Lung microvascular endothelial cell (primary cell): ENCODE measurements around the gene TLL1. TPM values are rescaled to one million over a fixed set of nuclear protein-coding genes. Genes with fewer than 3 reads are reported as not detected.

Experiments
- DNase-seq, 2 donors: peaks; one replicate each; pipeline versions ENCODE4 v3.0.0 to v3.0.0-alpha.2; 2010; ENCODE audit warnings: low read depth in 2 of 2
- total RNA-seq: library from RNA; depleted of rRNA; stranded (reverse); fragments of >200 nt; gene quantifications from 2 replicates; pipeline ENCODE4 v1.2.1, GENCODE V29; 2014

Gene TLL1
- total RNA-seq, 1 donor from 2014 or later: 37.7 TPM

DNA sequence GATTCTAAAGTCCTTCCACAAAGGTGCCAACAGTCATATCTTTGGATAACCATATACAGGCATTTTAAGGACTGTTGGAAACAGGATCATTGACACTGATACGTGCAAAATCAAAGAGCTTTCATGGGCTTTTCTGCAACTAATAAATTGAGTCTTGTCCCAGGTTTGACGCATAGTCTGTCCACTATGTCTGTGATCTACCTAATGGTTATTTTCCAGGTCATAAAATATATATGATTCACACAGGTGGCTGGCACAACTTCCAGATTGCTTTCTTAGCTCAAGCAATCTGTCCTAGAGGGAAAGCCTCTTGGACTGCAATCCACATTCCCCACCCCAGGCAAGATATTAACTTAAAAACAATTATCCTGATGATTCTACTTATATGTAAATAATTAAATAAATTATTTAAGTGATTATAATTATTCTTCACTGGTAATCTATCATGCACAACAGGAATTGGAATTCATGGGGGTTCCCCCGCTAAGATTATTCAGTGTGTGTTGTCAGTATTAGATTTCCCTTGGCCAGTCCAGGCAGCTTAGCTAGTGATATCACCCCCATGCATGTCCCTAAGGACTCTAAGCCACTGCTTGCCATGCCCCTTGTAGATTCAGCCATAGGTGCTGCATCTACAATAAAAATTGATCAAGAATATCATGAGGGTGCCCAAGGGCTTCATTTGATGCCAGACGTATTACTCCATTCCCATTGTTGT lies 97.8 kb downstream of the TLL1 start:
- DNase-seq: no peak

DNA sequence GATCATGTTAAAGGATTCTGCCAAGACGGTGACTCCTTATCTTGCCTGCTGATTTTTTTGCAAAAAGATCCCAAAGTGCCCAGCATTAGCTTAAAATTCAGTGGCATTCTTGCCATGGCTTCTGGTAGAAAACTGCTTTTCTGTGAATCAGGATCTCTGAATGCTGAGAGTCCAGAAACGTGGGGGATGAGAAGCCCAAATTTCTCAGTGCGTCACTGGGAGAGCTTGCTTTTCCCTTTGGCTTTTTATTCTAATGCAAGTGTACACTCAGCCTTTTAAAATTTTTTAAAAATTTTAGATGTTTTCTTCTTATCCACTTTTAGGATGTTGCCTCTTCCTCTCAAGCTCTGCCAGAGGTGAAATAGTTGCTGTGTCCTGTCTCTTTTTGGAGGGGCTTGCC lies 98.4 kb downstream of the TLL1 start:
- DNase-seq: no peak

DNA sequence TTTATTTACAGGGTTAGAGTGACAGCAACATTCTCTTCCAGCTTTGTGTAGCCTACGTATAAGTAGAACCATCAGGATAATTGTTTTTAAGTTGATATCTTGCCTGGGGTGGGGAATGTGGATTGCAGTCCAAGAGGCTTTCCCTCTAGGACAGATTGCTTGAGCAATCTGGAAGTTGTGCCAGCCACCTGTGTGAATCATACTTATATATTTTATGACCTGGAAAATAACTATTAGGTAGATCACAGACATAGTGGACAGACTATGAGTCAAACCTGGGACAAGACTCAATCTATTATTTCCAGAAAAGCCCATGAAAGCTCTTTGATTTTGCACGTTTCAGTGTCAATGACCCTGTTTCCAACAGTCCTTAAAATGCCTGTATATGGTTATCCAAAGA lies 98.9 kb downstream of the TLL1 start:
- DNase-seq: no peak

DNA sequence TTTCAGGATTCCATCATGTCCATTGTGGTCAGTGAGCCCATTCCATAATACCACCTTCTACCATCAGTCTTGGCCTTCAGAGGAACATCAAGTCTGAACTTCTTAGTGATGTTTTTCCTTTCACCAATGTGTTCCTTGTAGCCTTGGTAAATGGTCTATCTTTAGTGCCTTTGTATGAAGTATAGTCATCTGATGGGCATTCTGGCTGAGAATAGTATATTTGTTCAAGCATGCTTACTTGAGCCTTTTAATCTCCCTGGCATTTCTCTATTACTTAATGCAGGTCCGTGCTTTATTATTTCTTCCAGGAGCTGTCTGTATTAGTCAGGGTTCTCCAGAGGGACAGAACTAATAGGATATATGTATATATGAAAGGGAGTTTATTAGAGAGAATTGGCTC lies 99.7 kb downstream of the TLL1 start:
- no peak for DNase-seq

DNA sequence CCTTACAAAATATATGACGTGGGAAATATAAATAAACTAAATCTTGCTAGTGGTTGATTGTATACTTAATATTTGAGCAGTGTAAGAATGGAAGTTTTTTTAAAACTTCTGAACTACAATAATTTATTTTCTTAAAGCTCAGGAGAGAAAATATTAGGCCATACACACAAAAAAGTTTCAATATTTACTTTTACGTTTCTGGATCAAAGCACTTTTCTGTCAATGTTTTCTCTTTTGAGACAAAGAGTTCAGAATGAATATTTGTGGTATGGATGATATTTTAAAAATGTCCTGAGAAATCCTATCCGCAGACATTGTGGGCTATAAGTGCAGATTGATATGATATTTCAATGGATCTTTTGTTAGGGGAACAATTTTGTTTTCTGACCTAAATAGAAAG lies 109.9 kb downstream of the TLL1 start:
- no peak for DNase-seq

DNA sequence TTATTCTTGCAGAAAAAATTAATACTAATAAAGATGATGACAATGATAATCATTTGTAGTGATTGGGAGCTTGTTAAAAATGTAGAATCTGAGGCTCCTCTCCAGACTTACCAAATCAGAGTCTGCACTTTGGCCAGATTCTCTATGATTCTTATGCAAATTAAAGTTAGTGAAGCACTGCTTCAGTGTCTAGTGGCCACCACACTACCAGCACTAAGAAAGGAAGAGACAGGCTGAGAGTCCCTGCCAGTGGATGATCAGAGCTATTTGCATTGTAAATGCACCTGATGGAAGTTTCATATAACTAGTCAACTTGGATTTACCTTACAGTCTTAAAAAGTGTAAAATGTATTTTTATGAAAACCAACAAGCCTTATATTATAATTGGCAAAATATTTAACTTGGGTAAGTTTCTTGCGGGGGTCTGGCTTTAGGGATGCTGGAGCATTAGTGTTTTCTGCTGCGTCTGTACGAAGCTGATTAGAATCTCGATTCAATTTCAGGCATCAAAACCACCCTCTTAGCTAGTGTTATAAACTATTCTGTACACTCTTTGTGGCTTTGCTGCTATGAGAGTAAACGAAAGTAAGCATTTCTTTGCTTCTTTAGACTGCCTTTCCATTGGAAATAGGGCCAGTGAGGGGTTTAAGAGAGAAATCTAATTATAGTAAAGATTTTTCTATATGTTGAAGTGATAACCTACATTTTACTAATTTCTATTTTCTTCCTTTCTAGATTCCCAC lies 114.1 kb downstream of the TLL1 start:
- no peak for DNase-seq

DNA sequence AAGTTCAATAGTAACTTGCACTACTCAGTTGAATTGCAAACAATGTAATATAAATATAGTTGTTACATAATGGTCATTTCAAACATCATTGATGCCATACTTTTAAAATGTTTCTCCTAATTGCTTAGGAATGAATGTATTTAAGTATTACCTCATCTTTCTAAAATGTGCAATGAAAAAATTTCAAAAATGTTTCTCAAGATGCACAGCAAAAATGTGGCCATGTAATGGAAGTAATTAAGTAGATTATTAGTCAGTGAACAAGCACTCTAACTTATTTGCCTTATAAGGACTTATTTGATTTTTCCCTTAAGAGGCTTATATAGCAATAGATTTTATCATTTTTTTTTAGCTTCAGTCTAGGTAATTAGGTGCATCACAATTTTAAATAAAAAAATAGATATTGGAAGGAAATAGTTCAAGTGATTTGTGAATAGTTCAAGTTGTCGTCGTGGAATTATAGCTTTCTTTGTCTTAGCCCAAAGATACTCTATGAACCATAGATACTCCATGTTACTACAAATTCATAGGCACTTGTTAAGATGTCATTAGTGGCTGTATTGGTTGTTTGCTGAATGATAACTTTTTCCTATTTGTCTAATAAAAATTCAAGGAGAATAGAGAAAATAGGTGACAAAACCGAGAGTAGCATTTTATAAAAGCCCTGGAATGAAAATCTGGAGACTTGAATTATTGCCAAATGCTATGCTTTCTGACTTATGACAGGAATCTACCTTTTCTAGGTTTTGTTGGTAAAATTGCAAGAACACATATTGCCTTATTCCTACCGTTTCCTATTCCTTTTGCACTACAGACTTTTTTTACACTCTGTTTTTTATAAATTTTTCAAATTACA lies 118.5 kb downstream of the TLL1 start:
- DNase-seq: no peak

DNA sequence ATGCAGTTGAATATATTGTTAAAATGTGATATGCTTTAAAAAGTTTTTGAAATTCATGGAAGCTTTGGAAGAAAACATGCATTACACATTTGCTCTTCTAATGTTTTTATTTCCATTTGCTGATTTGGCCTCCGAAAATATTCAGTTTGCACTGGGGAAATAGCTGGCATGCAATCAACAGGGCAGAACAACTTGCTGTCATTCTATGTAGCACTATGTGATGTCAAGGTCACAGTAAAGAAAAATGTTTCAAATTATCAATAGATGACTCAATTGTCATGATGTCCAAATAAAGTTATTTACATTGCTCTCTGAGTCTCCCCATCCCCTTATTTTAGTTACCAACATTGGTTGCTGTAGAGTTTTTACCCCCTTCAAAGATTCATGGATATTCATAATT lies 119.2 kb downstream of the TLL1 start:
- peak in 1 of 2 donors; percentile 46 for DNase-seq

DNA sequence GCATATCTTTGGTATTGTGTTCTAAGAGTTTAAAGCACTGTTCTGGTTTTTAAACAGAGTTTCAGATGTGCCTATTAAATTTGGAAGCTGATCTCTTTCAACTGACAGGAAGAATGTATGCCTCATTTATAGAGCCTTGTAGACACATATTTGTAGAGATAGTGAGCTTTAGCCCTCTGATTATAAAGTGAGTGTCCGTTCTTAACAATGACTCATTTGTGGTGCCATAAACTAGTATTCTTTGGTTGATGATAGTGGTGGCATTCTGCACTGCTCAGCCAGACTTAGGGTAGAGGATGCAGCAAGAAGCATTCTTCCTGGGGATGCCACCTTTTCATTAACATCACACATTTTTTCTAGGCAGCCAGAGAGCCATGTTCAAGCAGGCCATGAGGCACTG lies 121.7 kb downstream of the TLL1 start:
- DNase-seq: no peak

DNA sequence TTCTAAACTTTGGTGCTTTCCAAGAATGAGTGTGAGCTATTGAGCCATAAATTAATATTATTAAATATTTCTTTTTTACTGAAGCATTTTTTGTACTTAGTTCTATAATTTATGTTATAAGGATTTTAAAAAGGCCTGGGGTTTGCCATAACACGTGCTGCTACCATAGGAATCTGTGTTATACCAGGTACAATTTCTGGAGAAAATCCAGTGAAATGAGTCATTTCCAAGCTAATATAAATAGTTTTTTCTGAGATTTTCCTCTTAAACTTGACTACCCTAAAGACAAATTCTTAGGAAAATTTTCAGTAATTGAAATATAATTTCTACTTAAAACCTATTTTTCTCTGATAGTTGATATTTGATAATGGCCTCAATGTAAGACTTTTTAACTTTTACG lies 130.8 kb downstream of the TLL1 start:
- peak in 1 of 2 donors; percentile 1 for DNase-seq

DNA sequence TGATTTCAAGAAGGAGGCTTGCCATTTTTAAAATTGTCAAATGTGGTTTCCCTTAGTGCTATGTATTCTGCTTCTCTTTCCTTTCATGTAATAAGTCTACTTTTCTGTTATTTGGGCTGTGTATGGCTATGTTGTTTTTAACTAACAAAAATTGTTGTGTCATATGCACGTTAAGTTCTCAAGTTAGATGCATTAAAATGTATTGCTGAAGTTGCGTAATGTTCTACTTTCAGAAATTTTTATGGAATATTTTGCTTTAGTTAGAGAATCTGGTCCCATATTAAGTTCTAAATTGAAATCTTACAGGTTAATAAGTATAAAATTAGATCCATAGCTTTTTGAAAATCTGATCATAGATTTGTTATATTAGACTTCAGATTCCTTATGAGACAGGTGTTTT lies 133.2 kb downstream of the TLL1 start:
- DNase-seq: no peak

DNA sequence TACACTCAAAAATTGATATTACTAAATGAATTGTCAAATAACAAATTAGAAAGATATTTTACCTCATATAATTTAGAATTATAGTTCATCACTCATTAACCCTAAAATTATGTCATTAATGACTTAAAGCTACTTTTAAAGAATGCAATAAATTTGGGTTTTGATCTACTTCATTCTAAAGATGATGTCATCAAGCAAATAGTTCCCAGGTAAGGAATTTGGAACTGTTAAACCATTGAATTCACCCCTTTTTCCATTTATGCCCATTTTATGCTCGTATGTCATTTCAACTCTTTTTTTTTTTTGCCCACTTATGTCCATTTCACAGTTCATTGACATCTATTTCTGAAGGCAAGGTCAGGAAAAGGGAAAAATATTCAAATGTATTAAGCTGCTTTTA lies 135.5 kb downstream of the TLL1 start:
- DNase-seq: no peak

DNA sequence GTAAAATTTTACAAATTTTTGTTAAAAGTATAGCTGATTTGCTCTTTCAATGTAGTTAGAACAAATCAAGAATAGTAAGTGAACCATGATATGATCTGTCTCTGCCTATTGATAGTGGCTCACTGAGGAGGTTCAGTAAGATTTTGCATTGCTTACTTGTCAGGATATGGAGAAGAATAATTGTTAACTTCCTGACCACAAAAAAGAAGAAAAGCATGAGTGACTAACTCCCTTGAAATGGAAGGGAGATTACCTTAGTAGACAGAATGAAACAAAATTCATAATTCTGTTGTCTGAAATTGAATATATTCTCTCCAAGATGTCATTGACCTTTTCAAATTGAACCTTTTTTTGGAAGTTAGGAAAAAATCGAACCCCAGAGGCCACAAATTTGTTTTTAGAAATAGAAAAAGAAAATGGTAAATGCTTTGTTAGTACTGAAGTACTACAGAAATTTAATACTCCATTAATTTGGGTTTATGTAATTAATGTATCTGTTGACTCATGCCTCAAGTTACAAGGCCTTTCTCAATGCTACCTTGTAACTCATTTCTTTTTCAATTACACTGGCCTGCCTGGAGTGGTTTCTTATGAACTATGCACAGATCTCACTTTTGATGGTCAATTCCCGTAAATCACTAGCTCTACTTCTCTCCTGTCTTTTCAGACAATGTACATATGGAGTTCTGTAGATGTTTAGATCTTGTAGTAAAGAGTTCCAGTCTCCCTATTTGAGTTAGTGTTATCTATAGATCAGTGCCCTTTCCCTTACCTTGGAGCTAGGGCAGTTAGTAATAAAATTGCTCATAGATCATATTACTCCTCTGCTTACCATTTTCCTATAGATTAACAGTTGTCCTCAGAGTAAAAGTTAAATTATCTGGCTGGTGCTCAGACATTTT lies 139.3 kb downstream of the TLL1 start:
- DNase-seq: peak in 1 of 2 donors; percentile 20

DNA sequence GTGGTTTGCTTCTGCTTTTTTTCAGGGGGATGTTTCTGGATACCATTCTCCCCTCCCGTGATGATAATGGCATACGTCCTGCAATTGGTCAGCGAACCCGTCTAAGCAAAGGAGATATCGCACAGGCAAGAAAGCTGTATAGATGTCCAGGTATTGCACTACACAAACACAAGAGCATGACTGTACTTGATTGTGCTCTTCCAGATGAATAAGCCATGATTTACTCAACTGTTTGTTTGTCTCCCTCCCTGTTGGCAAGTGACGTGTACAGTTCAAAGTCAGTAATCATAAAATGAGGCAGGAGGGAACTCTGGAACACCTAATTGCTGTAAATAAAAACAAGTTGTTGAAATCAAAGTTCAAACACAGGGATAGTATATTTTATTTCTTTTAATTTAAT lies 141.4 kb downstream of the TLL1 start:
- DNase-seq: no peak

DNA sequence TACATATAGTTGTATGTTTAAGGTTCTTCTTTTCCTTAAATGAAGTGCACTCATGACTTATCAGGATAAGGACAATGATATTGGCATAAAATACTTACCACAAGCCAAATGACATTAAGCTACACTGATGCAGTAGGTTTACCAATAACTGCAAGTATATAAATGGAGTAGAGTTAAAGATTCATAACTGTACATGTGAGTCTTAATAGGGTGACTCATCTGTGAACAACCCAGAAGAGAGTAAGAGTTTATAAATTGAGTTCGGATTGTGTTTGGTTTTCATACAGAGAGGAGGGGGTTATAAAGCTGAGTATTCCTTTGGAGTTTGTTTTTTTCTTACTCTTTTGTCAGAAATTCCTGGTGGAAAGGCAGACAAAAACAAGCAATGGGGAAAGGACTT lies 144.8 kb downstream of the TLL1 start:
- DNase-seq: no peak

DNA sequence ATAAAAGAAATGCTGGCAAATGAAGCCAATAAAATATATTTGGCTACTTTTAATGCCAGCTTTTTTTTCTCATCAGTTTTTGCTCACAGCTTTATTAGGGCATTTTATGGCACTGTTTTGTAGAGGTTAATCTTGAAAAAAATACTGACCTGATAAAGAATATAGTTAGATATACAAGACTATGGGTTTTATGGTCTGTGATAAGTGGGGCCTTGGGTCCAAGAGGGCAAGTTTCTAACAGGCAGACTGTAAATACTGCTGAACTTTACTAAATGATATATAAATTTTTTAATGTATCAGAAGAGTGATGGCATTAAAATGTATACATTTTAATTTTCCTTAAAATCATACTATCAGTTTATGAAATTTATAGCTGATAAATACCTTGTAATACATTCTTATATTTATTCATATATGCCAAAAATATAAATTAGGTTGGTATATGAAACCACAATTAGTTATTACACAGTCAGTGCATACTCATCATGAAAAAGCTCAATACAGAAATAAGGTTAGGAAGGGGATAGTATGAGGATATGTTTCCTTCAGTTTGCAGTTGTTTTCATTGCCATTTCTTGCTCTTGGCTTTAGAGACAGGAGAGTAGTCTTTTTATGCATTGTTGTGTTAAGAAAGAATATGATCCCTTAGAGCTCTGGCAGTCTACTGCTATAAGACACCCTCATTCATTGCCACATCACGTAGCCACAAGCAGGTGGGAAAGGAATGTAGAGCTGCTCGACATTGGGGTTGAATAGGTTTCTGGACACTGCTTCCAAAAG lies 146.6 kb downstream of the TLL1 start:
- no peak for DNase-seq

DNA sequence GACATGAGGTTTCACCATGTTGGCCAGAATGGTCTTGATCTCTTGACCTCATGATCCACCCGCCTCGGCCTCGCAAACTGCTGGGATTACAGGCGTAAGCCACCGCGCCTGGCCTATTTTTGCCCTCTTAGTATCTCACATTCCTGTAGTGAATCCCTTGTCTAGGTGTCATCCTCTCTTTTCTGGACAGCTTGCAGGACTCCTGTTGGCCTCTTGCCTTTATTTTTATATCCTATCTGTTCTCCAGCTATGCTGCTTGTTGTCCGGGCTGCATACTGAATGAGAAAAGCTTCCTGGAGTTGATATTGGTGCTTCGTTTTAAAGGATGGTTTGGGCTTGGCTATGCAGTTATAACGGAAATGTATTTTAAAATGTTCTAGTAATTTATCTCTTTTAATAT lies 148.6 kb downstream of the TLL1 start:
- no peak for DNase-seq

DNA sequence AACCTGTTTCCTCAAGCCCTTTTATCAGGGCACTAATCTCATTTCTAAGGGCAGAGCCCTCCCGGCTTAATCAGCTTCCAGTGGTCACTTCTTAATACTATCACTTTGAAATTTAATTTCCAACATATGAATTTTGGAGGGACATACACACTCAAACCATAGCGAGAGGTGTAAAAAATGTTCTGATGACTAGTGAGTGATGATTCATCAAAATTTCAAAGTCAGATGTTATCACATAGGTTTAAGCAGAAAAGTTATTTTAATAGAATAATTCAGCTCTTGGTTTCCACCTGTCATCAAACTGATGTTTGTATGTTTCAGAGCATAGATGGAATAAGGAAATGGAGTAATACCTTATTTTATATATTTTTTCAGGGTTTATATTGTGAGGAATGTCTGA lies 161.9 kb downstream of the TLL1 start:
- no peak for DNase-seq

DNA sequence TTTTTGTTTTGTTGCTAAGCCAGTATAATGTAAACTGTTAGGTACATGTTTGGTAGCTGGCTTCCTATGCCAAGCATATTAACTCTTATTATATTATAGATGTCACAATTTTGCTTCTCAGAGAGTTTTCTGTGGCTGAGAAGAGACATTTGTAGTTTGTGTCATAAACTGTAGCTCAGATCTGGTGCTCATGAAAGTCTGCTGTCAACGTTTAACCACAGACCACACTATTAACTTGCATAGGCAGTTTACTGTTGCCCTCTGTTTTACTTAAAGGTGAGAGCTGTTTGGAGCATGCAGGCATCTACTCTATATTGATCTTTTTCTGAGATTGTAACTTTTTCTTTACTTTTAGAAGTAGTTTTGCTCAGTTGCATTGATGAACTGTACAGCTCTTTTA lies 166.8 kb downstream of the TLL1 start:
- no peak for DNase-seq

DNA sequence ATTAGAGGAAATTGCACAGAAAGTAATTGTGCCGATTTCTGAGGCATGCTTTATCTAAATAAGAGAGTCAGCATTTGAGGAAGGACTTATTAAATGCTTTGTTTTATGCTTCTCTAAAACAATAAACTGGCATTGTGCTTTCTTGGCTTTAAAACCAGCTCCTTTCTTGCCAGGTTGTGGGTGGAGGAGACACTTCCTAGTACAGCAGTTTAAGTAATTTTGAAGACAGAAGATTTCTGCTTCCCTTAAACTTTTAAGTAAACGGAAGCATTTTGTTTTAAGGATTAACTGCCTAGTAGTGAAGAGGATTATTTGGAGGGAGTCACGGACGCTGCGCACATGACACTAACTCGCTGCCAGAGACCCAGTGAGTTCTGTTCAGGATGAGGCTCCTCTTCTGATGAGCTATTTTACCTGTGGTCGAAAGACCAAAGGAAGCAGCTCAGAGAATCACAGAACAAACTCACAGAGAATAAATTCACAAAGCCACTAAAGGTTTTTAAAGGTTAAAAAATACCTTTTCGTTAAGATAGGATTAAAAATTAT lies 169.5 kb downstream of the TLL1 start:
- no peak for DNase-seq
